Esophagus muscularis mucosa (tissue), 4 donors: ENCODE data around the gene EFR3B. TPM values are rescaled to one million over a fixed set of nuclear protein-coding genes. Genes with fewer than 3 reads are reported as not detected.

Experiments
- DNase-seq: peaks from one replicate; pipeline ENCODE4 v3.0.0-alpha.2; 2017; ENCODE audit errors: extremely low spot score
- H3K27ac ChIP-seq, 4 donors: fragments of 200-600 bp; sonication (generic); replicated peaks in 1 of 4; 1 replicate in 3 of 4; 2 replicates in 1 of 4; pipeline ENCODE4 v1.5.1; 2016 to 2019; ENCODE audit warnings: mild to moderate bottlenecking in 1 of 4
- H3K27me3 ChIP-seq, 4 donors: fragments of 200-600 bp; sonication (generic); one replicate each; pipeline versions ENCODE4 v1.5.1 to v1.6.0; 2016 to 2019
- H3K36me3 ChIP-seq, 4 donors: fragments of 200-600 bp; sonication (generic); one replicate each; pipeline ENCODE4 v1.5.1; 2016 to 2019
- H3K4me1 ChIP-seq, 4 donors: fragments of 200-600 bp; sonication (generic); one replicate each; pipeline ENCODE4 v1.5.1; 2016 to 2019
- H3K4me3 ChIP-seq, 4 donors: fragments of 200-600 bp; sonication (generic); 1 replicate in 2 of 4; 2 replicates in 2 of 4; pipeline ENCODE4 v1.5.1; 2016 to 2019; ENCODE audit warnings: mild to moderate bottlenecking in 4 of 4, moderate library complexity in 1 of 4
- H3K9me3 ChIP-seq, 4 donors: fragments of 200-600 bp; sonication (generic); 1 replicate in 3 of 4; 2 replicates in 1 of 4; pipeline ENCODE4 v1.5.1; 2016 to 2019
- EP300 ChIP-seq: sonication (generic); formaldehyde crosslinking; IDR thresholded peaks from one replicate; pipeline ENCODE4 v1.6.1; 2017; ENCODE audit warnings: antibody characterized with exemption
- POLR2A ChIP-seq: fragments of 450-650 bp; IDR thresholded peaks from one replicate; pipeline ENCODE4 v1.6.1; 2017; ENCODE audit warnings: antibody characterized with exemption, moderate library complexity, mild to moderate bottlenecking, low read depth
- POLR2AphosphoS5 ChIP-seq, 2 donors: sonication (generic); formaldehyde crosslinking; IDR thresholded peaks; one replicate each; pipeline ENCODE4 v1.6.1; 2017; ENCODE audit warnings: antibody characterized with exemption in 2 of 2
- WGBS: methylation state at CpG from one replicate; pipeline ENCODE4 v1.1.5; 2018; 5-methylcytosine and 5-hydroxymethylcytosine counted together
- intact Hi-C: fragments of 100-400 bp; cut with DNase I; formaldehyde crosslinking; loops from one replicate; pipeline ENCODE4 v1.15.1; 2023
- total RNA-seq, 4 donors: library from RNA; depleted of rRNA; stranded (reverse); fragments of >200 nt; gene quantifications; one replicate each; pipeline versions ENCODE4 v1.1.0 to v1.2.1, GENCODE V29; 2016
- TF ChIP-seq, protein P1 (sequence below), 3 experiments: fragments of 200-600 bp in 2 of 3; fragments of 450-650 bp in 1 of 3; sonication (generic) in 2 of 3; IDR thresholded peaks; one replicate each; pipeline ENCODE4 v1.5.1; 2017 to 2019; ENCODE audit warnings: antibody characterized with exemption in 3 of 3, mild to moderate bottlenecking in 2 of 3, moderate library complexity in 1 of 3

Gene EFR3B
- total RNA-seq, 4 donors from 2014 or later: 0.65 to 2.9 (median 1.00) TPM

DNA sequence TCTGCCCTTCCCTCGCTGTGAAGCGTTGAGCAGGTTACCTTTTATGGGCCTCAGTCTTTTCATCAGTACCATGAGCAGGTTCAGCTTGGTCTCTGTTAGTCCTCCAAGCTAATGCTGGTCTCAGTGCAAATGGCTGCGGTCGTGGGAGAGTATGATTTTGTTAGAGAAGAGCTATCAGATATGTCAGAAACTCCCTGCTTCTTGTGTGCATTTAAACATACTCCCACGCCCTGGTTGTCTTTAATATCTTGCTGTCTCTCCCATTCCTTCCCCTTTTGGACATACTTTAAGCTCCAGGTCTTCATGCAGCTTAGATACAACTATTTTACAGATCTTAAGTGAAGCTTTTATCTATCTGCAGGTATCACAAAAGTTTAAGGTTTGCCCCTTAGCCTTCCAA is 62.9 kb downstream of the EFR3B start:
- DNase-seq: no peak
- no peak overlapping the region for H3K27ac ChIP-seq
- H3K36me3 ChIP-seq: no peaks in the 10 kb centered on the region
- H3K9me3 ChIP-seq: no peaks in the 10 kb centered on the region
- H3K27me3 ChIP-seq: no peaks in the 10 kb centered on the region
- WGBS: 91% methylated on average over 5 of the region's 5 CpGs
- intact Hi-C loops: no loop called here
- no peak overlapping the region for H3K4me3 ChIP-seq
- peaks cover 0 to 12% (median 4%) of the 10 kb centered on the region in 4 donors for H3K4me1 ChIP-seq
- TF ChIP-seq EP300 (no peak), POLR2A (no peak), POLR2AphosphoS5 (IDR thresholded peaks at IDR 0.05) (no peak)
- TF ChIP-seq, protein P1, sequence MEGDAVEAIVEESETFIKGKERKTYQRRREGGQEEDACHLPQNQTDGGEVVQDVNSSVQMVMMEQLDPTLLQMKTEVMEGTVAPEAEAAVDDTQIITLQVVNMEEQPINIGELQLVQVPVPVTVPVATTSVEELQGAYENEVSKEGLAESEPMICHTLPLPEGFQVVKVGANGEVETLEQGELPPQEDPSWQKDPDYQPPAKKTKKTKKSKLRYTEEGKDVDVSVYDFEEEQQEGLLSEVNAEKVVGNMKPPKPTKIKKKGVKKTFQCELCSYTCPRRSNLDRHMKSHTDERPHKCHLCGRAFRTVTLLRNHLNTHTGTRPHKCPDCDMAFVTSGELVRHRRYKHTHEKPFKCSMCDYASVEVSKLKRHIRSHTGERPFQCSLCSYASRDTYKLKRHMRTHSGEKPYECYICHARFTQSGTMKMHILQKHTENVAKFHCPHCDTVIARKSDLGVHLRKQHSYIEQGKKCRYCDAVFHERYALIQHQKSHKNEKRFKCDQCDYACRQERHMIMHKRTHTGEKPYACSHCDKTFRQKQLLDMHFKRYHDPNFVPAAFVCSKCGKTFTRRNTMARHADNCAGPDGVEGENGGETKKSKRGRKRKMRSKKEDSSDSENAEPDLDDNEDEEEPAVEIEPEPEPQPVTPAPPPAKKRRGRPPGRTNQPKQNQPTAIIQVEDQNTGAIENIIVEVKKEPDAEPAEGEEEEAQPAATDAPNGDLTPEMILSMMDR (IDR thresholded peaks at IDR 0.05): no peak

DNA sequence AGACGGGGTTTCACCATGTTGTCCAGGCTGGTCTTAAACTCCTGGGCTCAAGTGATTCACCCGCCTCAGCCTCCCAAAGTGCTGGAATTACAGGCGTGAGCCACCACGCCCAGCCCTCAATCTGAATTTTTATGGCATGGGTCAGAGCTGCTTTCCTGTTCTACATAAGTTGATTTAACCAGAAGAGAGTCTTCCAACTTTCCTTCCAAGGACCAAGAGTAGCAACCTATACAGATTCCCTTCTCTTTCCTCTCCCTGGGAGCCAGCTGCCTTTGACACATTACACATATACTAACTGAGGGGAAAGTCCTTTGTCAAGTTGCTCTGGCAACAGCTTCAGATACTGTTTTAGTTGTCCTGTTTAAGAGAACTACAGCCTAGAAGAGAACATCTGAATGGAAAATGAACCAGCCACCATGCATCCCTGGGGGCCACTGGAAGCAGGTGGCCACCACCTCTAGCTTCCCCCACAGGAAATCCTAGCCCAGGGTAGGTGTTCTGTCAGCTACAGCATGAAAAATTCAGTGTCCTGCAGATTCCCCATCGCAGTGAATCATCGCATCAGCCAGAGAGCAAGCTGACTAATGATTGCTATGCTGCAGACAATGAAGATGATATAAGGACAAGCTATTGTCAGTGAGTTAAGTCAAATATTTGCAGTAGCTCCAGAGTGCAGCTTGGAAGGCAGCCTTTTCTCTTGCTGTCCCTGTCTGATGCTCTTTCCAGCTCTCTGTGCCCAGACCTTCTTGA is 63.6 kb downstream of the EFR3B start:
- Histone ChIP-seq H3K27me3 (no peaks in the 10 kb centered on the region), H3K4me3 (no peak overlapping the region), H3K4me1 (peaks cover 0 to 12% (median 4%) of the 10 kb centered on the region in 4 donors), H3K9me3 (no peaks in the 10 kb centered on the region), H3K27ac (no peak overlapping the region), H3K36me3 (no peaks in the 10 kb centered on the region)
- no peak for DNase-seq
- intact Hi-C loops: no loop called here
- 91% methylated on average over 5 of the region's 6 CpGs for WGBS
- no peak for TF ChIP-seq POLR2A
- TF ChIP-seq, protein P1 (IDR thresholded peaks at IDR 0.05): no peak
- no peak for TF ChIP-seq POLR2AphosphoS5 (IDR thresholded peaks at IDR 0.05)
- no peak for TF ChIP-seq EP300

DNA sequence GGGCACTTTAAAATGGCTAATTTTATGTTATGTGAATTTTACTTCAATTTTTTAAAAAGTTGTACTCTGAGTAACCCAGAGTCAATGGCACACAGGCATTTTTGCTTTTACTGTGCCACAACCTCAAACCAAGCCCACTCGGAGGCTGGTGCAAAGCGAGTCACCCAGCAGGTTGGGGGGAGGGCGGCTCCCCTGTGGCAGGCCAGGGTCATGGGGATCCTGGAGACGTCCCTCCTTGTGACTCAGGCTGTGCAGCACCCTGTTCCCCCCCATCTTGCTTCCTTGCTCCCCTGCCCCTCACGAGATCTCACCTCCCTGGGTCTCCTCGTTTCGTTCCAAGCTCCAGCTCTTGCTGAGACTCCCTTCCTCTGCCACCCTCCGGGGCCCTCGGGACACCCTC is 67.9 kb downstream of the EFR3B start:
- WGBS: 93% methylated on average over 9 of the region's 9 CpGs
- intact Hi-C loops: no loop called here
- DNase-seq: no peak
- Histone ChIP-seq H3K27ac (no peak overlapping the region), H3K27me3 (no peaks in the 10 kb centered on the region), H3K9me3 (no peaks in the 10 kb centered on the region), H3K4me1 (peaks cover 0 to 8% (median 3%) of the 10 kb centered on the region in 4 donors), H3K36me3 (no peaks in the 10 kb centered on the region), H3K4me3 (no peak overlapping the region)
- TF ChIP-seq, protein P1 (IDR thresholded peaks at IDR 0.05): no peak
- no peak for TF ChIP-seq POLR2A
- TF ChIP-seq EP300: no peak

DNA sequence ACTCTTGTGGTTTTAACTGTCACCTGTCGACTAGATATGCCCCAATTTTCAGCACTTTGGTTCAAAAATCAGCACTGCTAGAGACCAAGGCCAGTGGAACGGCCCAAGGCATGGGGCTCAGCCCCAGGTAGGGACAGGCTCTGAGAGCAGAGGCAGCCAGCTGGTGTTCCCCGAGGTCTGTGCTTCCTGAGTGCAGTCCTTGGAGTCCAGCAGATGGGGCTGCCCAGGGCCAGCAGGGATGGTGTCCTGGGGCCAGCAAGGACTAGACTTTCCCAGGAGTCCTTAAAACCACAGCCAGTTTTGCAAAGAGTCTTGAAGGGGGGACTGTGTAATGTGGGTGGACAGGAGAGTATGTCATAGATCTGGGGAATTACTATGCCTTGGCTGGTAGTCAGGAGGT is 70.2 kb downstream of the EFR3B start:
- TF ChIP-seq POLR2AphosphoS5 (IDR thresholded peaks at IDR 0.05) (no peak), EP300 (no peak), POLR2A (no peak)
- TF ChIP-seq, protein P1 (IDR thresholded peaks at IDR 0.05): no peak
- WGBS: 92% methylated on average over 3 of the region's 3 CpGs
- Histone ChIP-seq H3K9me3 (no peaks in the 10 kb centered on the region), H3K4me1 (no peaks in the 10 kb centered on the region), H3K36me3 (no peaks in the 10 kb centered on the region), H3K4me3 (no peak overlapping the region), H3K27ac (no peak overlapping the region), H3K27me3 (no peaks in the 10 kb centered on the region)
- intact Hi-C loops: no loop called here
- no peak for DNase-seq
